Calu3 (cell line): ENCODE results near the gene GFPT2. TPM values are rescaled to one million over a fixed set of nuclear protein-coding genes. Genes with fewer than 3 reads are reported as not detected.

Source experiments
- BruUV-seq: library from RNA; stranded (reverse); fragments of 400-500 nt; replicated peaks from 2 replicates; lab custom pipeline; 2021; lab: Mats Ljungman, UMichigan
- CTCF ChIA-PET: fragments of 300-600 bp; sonication (Branson Sonifier 250); formaldehyde crosslinking; loops from one replicate; lab custom pipeline; 2022; ENCODE audit warnings: antibody characterized with exemption; lab: Charles Lee
- DNase-seq: peaks from one replicate; pipeline ENCODE4 v3.0.0; 2022
- H3K27ac Mint-ChIP-seq: one replicate; pipeline ENCODE4 v1.8.0; 2022; ENCODE audit warnings: mixed read lengths; ENCODE audit not compliant: unreplicated experiment
- H3K27me3 Mint-ChIP-seq: one replicate; pipeline ENCODE4 v1.8.0; 2022; ENCODE audit warnings: mixed read lengths; ENCODE audit not compliant: unreplicated experiment
- H3K36me3 Mint-ChIP-seq: one replicate; pipeline ENCODE4 v1.8.0; 2022; ENCODE audit warnings: mild to moderate bottlenecking, moderate library complexity, mixed read lengths; ENCODE audit not compliant: insufficient read depth, unreplicated experiment
- H3K4me1 Mint-ChIP-seq: one replicate; pipeline ENCODE4 v1.8.0; 2022; ENCODE audit warnings: mild to moderate bottlenecking, low read depth, mixed read lengths; ENCODE audit not compliant: unreplicated experiment
- H3K4me3 Mint-ChIP-seq: one replicate; pipeline ENCODE4 v1.8.0; 2022; ENCODE audit warnings: mild to moderate bottlenecking, low read depth, moderate library complexity, mixed read lengths; ENCODE audit not compliant: unreplicated experiment
- H3K9me3 Mint-ChIP-seq: one replicate; pipeline ENCODE4 v1.8.0; 2022; ENCODE audit warnings: low read depth, mixed read lengths; ENCODE audit not compliant: unreplicated experiment
- CTCF ChIP-seq: fragments of 200-600 bp; IDR thresholded peaks from one replicate; pipeline ENCODE4 v1.8.0; 2022; ENCODE audit warnings: antibody characterized with exemption; ENCODE audit not compliant: unreplicated experiment
- intact Hi-C: fragments of 100-400 bp; cut with micrococcal nuclease; formaldehyde crosslinking; loops from one replicate; pipeline ENCODE4 v1.10.0; 2022; ENCODE audit not compliant: unreplicated experiment
- total RNA-seq: library from RNA; stranded (reverse); gene quantifications from 2 replicates; pipeline ENCODE4 v1.2.3, GENCODE V29; 2022

Gene GFPT2
- total RNA-seq, 1 experiment from 2014 or later: not detected

- intact Hi-C loops: no loop called here
- Mint-ChIP-seq H3K27me3 (peaks cover 72% of the 10 kb centered on the region), H3K27ac (no peak overlapping the region), H3K9me3 (no peaks in the 10 kb centered on the region), H3K36me3 (no peaks in the 10 kb centered on the region), H3K4me1 (no peaks in the 10 kb centered on the region), H3K4me3 (no peak overlapping the region)
- no peak for TF ChIP-seq CTCF
- no TSS peak for BruUV-seq
- CTCF ChIA-PET: no interaction called here
- no peak for DNase-seq
Measured at GRCh38 chr5:180373454-180373853, 20.3 kb upstream of the GFPT2 start.

GRCh38 chr5:180371949-180372348, 18.8 kb upstream of the GFPT2 start:
- CTCF ChIA-PET: interaction anchor here (0.7 to 1.4 kb wide), 4 partner anchors 43 to 240 kb away, joined by 3 to 9 read pairs (median 4); no protein-coding TSS in a partner anchor
- H3K9me3 Mint-ChIP-seq: no peaks in the 10 kb centered on the region
- H3K27me3 Mint-ChIP-seq: peaks cover 58% of the 10 kb centered on the region
- no peaks in the 10 kb centered on the region for H3K4me1 Mint-ChIP-seq
- DNase-seq: no peak
- BruUV-seq: no TSS peak
- TF ChIP-seq CTCF: no peak
- H3K4me3 Mint-ChIP-seq: no peak overlapping the region
- H3K36me3 Mint-ChIP-seq: no peaks in the 10 kb centered on the region
- intact Hi-C loops: no loop called here
- no peak overlapping the region for H3K27ac Mint-ChIP-seq

GRCh38 chr5:180370861-180371641, 17.9 kb upstream of the GFPT2 start:
- intact Hi-C loops: no loop called here
- no TSS peak for BruUV-seq
- CTCF ChIA-PET: interaction anchor here (0.6 to 1.4 kb wide), 4 partner anchors 42 to 241 kb away, joined by 3 to 4 read pairs (median 4); no protein-coding TSS in a partner anchor
- peaks cover 55% of the 10 kb centered on the region for H3K27me3 Mint-ChIP-seq
- no peak overlapping the region for H3K4me3 Mint-ChIP-seq
- TF ChIP-seq CTCF: no peak
- H3K36me3 Mint-ChIP-seq: no peaks in the 10 kb centered on the region
- H3K4me1 Mint-ChIP-seq: no peaks in the 10 kb centered on the region
- H3K9me3 Mint-ChIP-seq: peaks cover under 1% of the 10 kb centered on the region
- no peak for DNase-seq
- no peak overlapping the region for H3K27ac Mint-ChIP-seq

GRCh38 chr5:180367991-180368390, 14.9 kb upstream of the GFPT2 start:
- no peak for DNase-seq
- TF ChIP-seq CTCF: no peak
- Mint-ChIP-seq H3K9me3 (peaks cover 3% of the 10 kb centered on the region), H3K27me3 (peaks cover 52% of the 10 kb centered on the region), H3K36me3 (no peaks in the 10 kb centered on the region), H3K4me1 (no peaks in the 10 kb centered on the region), H3K27ac (no peak overlapping the region), H3K4me3 (no peak overlapping the region)
- intact Hi-C loops: no loop called here
- no TSS peak for BruUV-seq
- CTCF ChIA-PET: no interaction called here
